Lower lobe of right lung (tissue), 2 donors: ENCODE data around the gene SLC1A4. TPM values are rescaled to one million over a fixed set of nuclear protein-coding genes. Genes with fewer than 3 reads are reported as not detected.

ENCODE experiments used
- ATAC-seq, 2 donors: fragments of 200-7000 bp; cut with Tn5 transposase; one replicate each; pipeline ENCODE4 v1.9.1; 2020 to 2022; ENCODE audit warnings: mild to moderate bottlenecking in 2 of 2, moderate library complexity in 2 of 2
- DNase-seq: peaks from one replicate; pipeline ENCODE4 v3.0.0-alpha.2; 2020
- H3K27ac ChIP-seq: fragments of 200-600 bp; one replicate; pipeline ENCODE4 v1.8.0; 2022
- H3K27me3 ChIP-seq: fragments of 200-600 bp; one replicate; pipeline ENCODE4 v1.8.0; 2022; ENCODE audit warnings: low read depth
- H3K36me3 ChIP-seq: fragments of 200-600 bp; one replicate; pipeline ENCODE4 v1.8.0; 2022; ENCODE audit warnings: mild to moderate bottlenecking
- H3K4me1 ChIP-seq: fragments of 200-600 bp; one replicate; pipeline ENCODE4 v1.8.0; 2022
- H3K4me3 ChIP-seq: fragments of 200-600 bp; one replicate; pipeline ENCODE4 v1.8.0; 2022; ENCODE audit warnings: mild to moderate bottlenecking
- H3K9me3 ChIP-seq: fragments of 200-600 bp; one replicate; pipeline ENCODE4 v1.8.0; 2022
- CTCF ChIP-seq: fragments of 200-600 bp; IDR thresholded peaks from one replicate; pipeline ENCODE4 v1.8.0; 2022; ENCODE audit warnings: antibody characterized with exemption, mild to moderate bottlenecking
- intact Hi-C: fragments of 100-400 bp; cut with DNase I; formaldehyde crosslinking; loops from one replicate; pipeline ENCODE4 v1.11.0; 2022
- total RNA-seq: library from RNA; stranded (reverse); fragmentation: NEBNext Ultra II Directional; extraction: Animal tissue kit (Norgen Biotek cat#: 25700); gene quantifications from one replicate; pipeline ENCODE4 v1.2.1, GENCODE V29; 2021
- donor health status: DM: no; HTN: yes; CAD: no; lungs with severe emphysema.

Gene SLC1A4
- total RNA-seq, 1 donor from 2014 or later, result 9.7 TPM

- H3K27ac ChIP-seq, result peak overlapping the region; percentile 88
Observed at GRCh38 chr2:65057391-65058052, 68.3 kb downstream of the SLC1A4 start.

DNA sequence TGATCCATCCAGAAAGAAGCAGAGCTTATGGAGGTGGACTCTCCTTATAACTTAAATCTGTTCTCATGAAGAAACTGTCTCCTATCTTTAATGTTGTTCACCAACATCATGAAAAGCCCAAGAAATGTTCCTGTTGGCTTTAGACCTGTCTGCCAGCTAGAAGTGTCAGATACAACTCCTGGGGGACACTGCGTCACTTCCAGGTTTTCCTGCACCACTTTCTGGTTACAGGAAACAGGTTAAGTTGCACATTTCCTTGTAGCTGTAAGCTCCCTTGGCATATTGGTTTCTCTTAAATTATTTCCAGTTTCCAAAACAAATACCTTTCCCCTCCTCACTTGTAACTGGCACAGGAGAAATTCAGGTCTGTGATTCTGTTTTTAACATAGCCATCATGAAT, 69.9 kb downstream of the SLC1A4 start:
- intact Hi-C loops, result no loop called here
- DNase-seq, result no peak
- Histone ChIP-seq H3K9me3 (no peaks in the 10 kb centered on the region), H3K4me1 (peaks cover 60% of the 10 kb centered on the region), H3K36me3 (no peaks in the 10 kb centered on the region), H3K4me3 (no peak overlapping the region), H3K27ac (peak overlapping the region; percentile 24), H3K27me3 (no peaks in the 10 kb centered on the region)
- no peak for TF ChIP-seq CTCF
- ATAC-seq, result no peak

More at GRCh38 chr2:65057391-65058052, 68.3 kb downstream of the SLC1A4 start:
- intact Hi-C loops, result no loop called here
- peak; percentile 3 to 13 for ATAC-seq
- no peaks in the 10 kb centered on the region for H3K27me3 ChIP-seq
- no peak for DNase-seq
- no peaks in the 10 kb centered on the region for H3K9me3 ChIP-seq
- TF ChIP-seq CTCF, result no peak
- H3K4me1 ChIP-seq, result peaks cover 49% of the 10 kb centered on the region
- H3K4me3 ChIP-seq, result peak overlapping the region; percentile 85
- H3K36me3 ChIP-seq, result no peaks in the 10 kb centered on the region

DNA sequence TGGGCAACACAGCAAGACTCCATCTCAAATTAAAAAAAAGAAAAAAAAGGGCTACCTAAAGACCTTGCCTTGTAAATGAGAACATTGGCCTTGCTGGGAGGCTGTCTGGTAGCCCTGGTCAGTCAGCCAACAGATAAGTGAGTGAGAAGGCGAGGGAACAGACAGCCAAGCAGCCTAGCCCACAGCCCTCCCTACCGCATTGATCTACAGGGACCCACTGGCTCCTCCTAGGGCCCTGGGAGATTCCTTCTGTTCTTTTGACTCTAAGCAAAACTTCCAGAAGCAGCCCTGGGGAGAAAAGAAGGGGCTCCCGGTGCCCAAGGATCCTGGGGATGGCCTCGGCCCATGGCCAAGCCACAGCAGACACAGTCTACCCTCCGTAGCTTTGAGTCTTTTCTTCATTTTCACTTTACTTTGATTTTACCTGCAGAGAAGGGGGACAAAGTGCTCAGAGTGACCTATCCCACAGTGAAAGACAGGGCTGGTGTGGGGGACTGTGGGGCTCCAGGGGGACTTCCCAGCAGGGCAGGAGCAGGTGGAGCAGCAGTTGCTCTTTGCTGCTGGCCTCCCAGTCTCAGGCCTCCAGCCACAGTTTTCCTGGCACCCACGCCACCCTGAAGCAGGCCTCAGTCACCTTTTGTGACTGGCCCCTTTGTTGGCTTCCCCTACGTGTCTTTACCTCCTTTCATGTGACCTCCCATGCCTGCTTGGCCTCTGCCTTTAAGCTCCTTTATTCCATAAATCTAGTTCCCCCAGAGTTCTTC, 72.1 kb downstream of the SLC1A4 start:
- Histone ChIP-seq H3K27ac (no peak overlapping the region), H3K4me3 (no peak overlapping the region), H3K4me1 (peaks cover 76% of the 10 kb centered on the region), H3K36me3 (no peaks in the 10 kb centered on the region), H3K9me3 (no peaks in the 10 kb centered on the region), H3K27me3 (no peaks in the 10 kb centered on the region)
- ATAC-seq (no peak), DNase-seq (no peak)
- intact Hi-C loops, result no loop called here
- no peak for TF ChIP-seq CTCF

GRCh38 chr2:65061910-65062339, 72.7 kb downstream of the SLC1A4 start:
- Histone ChIP-seq H3K27me3 (no peaks in the 10 kb centered on the region), H3K27ac (no peak overlapping the region), H3K4me1 (peaks cover 74% of the 10 kb centered on the region), H3K36me3 (no peaks in the 10 kb centered on the region), H3K9me3 (no peaks in the 10 kb centered on the region), H3K4me3 (no peak overlapping the region)
- DNase-seq, result no peak
- no peak for ATAC-seq
- TF ChIP-seq CTCF, result no peak
- intact Hi-C loops, result no loop called here

DNA sequence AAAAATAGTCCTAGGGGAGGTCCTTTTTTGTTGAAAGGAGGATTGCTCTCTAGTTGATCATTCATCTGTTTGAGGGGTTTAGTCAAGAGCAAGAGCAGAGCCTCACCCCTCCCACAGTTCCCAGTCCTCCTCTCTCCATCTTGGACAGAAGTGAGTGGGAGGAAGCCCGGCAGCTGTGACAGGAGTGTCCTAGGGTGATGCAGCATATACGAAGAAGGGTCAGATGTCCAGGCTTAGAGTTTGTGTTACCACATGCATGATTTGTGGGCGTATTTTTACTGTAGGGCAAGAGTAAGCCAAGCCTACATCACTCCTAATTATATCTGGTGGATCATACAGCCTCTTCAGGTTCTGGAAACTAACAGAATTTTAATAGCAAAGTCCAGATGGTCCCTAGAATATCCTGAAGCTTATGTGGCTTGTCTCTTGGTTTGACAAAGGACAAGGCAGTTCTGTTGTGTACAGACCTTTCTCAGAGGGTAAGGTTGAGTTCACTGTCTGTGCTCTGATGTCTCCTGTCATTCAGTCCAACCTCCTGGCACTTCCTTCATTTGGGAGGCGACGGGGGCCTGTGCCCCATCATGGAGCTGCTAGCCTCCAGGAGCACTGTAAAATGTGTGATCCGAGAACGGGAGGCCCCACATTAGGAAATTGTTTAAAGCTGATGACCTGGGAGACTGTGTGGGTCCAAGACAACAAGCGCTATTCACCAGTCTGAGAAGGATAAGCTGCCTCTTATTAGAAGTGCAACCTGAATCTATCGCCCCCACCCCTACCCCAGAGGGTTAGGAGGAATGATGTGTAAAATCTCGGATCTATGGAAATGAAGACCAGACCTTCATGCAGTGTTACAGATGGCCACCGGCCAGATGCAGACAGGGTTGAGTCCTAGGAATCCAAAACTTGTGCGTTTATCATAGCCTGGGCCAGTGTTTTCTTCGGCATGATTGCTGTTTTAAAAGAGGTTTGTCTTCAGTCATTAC, 73.9 kb downstream of the SLC1A4 start:
- intact Hi-C loops, result no loop called here
- H3K36me3 ChIP-seq, result no peaks in the 10 kb centered on the region
- H3K9me3 ChIP-seq, result no peaks in the 10 kb centered on the region
- no peak overlapping the region for H3K27ac ChIP-seq
- peaks cover 73% of the 10 kb centered on the region for H3K4me1 ChIP-seq
- H3K4me3 ChIP-seq, result no peak overlapping the region
- no peak for DNase-seq
- H3K27me3 ChIP-seq, result no peaks in the 10 kb centered on the region
- TF ChIP-seq CTCF, result no peak
- ATAC-seq, result peak; percentile 29 to 31
